SU-DHL-6 (cell line): ENCODE results near the gene INTS7.

ENCODE experiments used
- CTCF ChIP-seq: fragments of 200-600 bp; sonication (generic); IDR thresholded peaks from one replicate; pipeline ENCODE4 v1.5.1; 2017; ENCODE audit warnings: antibody characterized with exemption, mild to moderate bottlenecking, low read length, moderate library complexity; ENCODE audit not compliant: insufficient read depth, poor library complexity, severe bottlenecking
- EZH2phosphoT487 ChIP-seq: fragments of 200-600 bp; sonication (generic), shearing (Covaris generic); conservative IDR thresholded peaks from 2 replicates; pipeline ENCODE4 v1.6.1; 2018; ENCODE audit warnings: mild to moderate bottlenecking, antibody characterized with exemption, low read length, moderate library complexity, mixed read lengths

GRCh38 chr1:212077028-212077427 is 41.7 kb upstream of the INTS7 start:
- no peak for TF ChIP-seq EZH2phosphoT487
- TF ChIP-seq CTCF, result no peak
